ENCODE data around the gene AKR7A3.
A peak's percentile ranks its signal among the peaks of the same experiment; 100 is the strongest.

Gene AKR7A3

DNA sequence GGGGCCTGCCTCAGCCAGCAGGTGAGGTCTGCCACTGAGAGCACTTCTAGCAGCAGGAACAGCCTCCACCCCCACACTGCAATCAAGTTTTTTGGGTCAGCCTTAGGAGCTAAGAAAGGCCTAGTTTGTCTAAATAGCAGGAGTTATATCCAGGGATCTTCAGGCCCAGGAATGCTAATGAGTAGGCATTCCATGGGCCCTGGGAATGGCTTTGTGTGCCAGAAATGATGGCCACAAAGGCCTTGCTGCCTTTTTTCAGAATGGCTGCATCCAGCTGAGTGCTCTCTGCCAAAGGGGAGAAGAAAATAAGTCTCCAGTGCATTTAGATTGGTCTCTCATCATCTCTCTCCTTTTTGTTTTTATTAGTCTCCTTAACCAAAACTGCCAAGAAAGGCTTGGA is 34.2 kb downstream of the AKR7A3 start:
- no peak for DNase-seq (ENCODE audit: low read depth in 2 of 2)

DNA sequence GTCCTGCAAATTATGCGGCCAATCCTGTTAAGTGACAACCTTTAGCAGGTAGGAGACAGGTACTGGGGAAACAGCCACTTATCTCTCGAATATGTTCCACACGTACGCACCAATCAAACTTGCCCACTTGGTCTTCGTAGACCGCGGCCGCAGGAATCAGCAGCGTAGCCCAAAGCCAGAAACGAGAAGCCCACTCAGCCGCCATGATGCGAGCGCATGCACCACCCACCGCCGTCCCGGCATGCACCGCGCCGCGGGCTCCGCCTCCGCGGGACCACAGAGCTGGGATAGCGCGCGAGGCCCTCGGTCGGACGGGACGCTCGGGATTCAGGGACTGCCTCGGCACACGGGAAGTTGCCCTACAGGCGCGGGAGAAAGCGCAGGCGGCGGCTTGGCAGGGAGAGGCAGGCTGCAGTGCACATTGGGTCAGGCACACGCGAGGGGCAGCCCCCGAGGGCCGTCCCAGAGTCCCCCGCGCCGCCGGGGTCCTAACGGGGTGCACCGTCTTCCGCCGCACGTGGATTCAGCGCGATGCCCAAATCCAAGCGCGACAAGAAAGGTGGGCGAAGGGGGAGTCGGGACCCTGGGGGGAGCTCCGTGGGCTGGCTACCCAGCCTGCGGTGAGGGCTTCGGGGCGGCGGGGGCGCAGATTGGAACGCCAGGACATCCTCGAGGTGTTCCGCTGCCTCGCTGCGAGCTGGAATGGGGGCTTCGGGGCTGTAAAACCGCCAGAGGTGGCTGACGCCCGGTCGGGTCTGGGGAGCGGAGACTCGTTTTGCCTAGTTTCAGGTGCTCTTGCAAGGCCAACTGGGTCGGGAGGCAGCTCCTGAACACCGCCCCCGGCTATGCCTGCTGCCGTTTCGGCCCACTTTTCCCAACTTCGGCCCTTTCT is 37.0 kb downstream of the AKR7A3 start, which contains the start of the genes EMC1 and MRTO4:
EMC1 (minus strand) TSS at position 220 of the 892 bp plus-strand sequence; CDS start at position 205, 15 bp downstream.
MRTO4 (plus strand) TSS at position 501 of the 892 bp plus-strand sequence; CDS start at position 532, 31 bp downstream.
- peak; percentile 75 to 84 for DNase-seq (ENCODE audit: low read depth in 2 of 2)

DNA sequence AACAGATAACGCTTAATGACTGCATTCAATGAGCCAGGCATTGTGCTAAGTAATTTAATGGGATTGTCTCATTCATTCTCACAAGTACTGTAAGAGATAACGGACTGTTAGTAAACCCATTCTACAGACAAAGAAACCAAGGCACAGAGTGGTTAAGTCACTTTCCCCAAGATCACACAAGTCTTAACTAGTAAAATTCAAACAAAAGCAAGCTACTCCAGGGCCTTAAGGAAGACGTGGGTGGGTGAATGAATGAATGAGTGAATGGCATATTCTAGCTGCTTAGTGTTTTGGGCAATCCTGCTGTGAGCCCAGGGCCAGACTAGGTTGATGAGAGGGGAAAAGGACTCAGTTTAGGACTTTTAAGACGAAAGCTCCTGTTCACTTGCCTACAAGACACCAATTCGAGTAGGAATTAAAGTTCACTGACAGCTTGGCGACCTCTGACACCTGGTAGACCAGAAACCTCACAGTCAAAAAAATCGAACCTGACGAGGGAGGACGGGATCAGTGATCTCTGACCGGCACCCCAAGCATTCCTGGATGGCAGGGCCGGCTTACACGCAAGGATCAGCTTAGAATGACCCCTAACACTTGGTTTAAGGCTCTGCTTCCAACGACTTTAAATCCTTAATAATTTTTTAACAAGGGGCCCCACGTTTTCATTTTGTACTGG is 37.8 kb downstream of the AKR7A3 start:
- no peak for DNase-seq (ENCODE audit: low read depth in 2 of 2)

DNA sequence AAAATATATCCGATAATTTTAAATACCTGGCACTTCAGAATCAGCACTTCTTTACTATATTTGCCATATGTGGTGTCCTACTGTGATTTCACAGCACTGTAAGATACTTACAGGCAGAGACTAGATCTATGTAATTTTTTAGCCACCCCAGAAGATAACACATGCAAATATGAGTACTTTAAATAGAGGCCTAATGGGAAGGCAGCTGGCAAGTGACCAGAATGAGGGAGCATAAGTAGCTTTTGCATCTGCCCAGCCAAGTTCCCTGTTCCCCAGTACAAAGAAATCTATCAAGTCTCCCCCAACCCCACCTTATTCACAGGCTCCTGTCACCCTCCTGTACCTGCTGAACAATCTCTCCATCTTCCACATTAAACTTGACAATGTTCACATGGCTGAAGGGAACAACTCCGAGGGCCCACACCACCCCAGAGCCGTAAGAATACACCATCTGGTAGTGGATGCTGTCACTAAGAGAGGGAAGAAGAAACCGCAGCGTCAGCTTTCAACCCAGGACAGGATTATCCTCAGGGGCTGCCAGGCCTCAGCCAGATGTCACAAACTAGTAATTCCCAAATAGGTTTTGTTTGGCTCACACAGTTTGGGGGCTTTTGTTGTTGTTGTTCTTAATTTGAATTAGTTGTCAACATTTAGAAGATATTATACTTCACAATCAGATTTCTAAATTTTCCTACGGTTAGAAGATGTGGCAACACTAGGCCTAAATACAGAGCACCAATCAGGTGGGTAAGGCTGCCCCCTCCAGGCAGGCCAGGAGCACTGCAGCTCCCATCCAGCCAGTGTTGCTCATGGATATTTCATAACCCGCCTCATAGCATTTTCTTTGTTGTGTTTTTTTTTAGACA is 47.7 kb downstream of the AKR7A3 start:
- peak; percentile 15 to 56 for DNase-seq (ENCODE audit: low read depth in 2 of 2)

DNA sequence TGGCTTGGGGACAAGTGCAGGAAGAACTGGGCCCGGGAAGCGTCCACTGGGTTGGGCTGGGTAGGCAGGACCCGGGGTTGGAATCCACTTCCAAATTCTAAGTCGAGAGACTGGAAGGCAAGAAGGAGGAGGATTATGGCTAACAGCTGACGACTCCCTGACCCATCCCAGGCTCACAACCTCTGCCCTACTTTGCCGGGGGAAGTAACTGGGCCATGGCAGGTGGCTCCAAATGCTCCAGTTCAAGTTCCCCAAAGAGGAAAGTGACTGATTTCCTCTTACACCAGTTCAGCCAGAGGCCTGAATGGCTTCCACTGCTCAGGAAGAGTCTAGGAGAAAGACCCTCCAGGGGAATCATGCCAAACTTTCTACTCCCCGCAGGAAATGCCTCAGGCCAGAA is 48.7 kb downstream of the AKR7A3 start:
- no peak for DNase-seq (ENCODE audit: low read depth in 2 of 2)

DNA sequence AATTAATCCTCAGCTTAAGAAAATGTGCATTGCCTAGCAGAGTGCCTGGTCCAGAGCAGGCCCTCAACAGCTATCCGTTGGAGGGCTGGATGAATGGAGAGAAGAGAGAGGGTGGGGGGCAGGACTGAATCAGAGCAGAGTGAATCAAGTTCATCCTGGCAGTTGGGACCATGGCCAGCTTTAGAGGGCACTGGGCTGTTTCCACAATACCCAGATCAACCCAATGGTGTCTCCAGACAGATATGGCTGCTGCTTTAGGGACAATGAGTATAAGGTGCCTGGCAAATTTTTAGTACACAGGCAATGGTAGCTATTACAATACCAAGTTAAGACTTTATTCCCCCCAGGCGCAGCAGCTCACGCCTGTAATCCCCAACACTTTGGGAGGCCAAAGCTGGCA is 54.3 kb downstream of the AKR7A3 start:
- DNase-seq (ENCODE audit: low read depth in 2 of 2), result no peak
